Endothelial cell (in vitro differentiated cells): ENCODE results near the gene TJP1. TPM values are rescaled to one million over a fixed set of nuclear protein-coding genes. Genes with fewer than 3 reads are reported as not detected.
"Not testable (repeated sequence)": the region's sequence is repeated elsewhere in the genome, so short reads cannot be mapped to it uniquely, and the experiment has no call there.

Source experiments
- DNase-seq: peaks from one replicate; pipeline ENCODE4 v3.0.0; 2021; ENCODE audit warnings: low spot score
- H3K27ac Mint-ChIP-seq: one replicate; pipeline ENCODE4 v1.8.0; 2021; ENCODE audit warnings: mixed read lengths, inconsistent platforms; ENCODE audit not compliant: unreplicated experiment
- H3K27me3 Mint-ChIP-seq: one replicate; pipeline ENCODE4 v1.8.0; 2021; ENCODE audit warnings: mild to moderate bottlenecking, moderate library complexity, mixed read lengths, inconsistent platforms; ENCODE audit not compliant: unreplicated experiment
- H3K36me3 Mint-ChIP-seq: one replicate; pipeline ENCODE4 v1.8.0; 2021; ENCODE audit warnings: mild to moderate bottlenecking, low read depth, mixed read lengths, inconsistent platforms; ENCODE audit not compliant: unreplicated experiment
- H3K4me1 Mint-ChIP-seq: one replicate; pipeline ENCODE4 v1.8.0; 2021; ENCODE audit warnings: mild to moderate bottlenecking, mixed read lengths, inconsistent platforms; ENCODE audit not compliant: unreplicated experiment
- H3K4me3 Mint-ChIP-seq: one replicate; pipeline ENCODE4 v1.8.0; 2021; ENCODE audit warnings: mild to moderate bottlenecking, mixed read lengths, inconsistent platforms; ENCODE audit not compliant: unreplicated experiment
- H3K9me3 Mint-ChIP-seq: one replicate; pipeline ENCODE4 v1.8.0; 2021; ENCODE audit warnings: mixed read lengths, inconsistent platforms; ENCODE audit not compliant: unreplicated experiment
- CTCF ChIP-seq: fragments of 200-600 bp; sonication (generic); IDR thresholded peaks from one replicate; pipeline ENCODE4 v1.5.0; 2021; ENCODE audit warnings: antibody characterized with exemption; ENCODE audit not compliant: unreplicated experiment
- total RNA-seq: library from RNA; stranded (reverse); fragmentation: NEBNext Ultra II Directional; extraction: Animal tissue kit (Norgen Biotek cat#: 25700); gene quantifications from one replicate; pipeline ENCODE4 v1.2.1, GENCODE V29; 2021; ENCODE audit not compliant: unreplicated experiment

Gene TJP1
- total RNA-seq, 1 donor from 2014 or later: 473 TPM

- H3K36me3 Mint-ChIP-seq: peaks cover 48% of the 10 kb centered on the region
- DNase-seq: no peak
- no peak for TF ChIP-seq CTCF
- H3K27me3 Mint-ChIP-seq: peaks cover 5% of the 10 kb centered on the region
- H3K9me3 Mint-ChIP-seq: no peaks in the 10 kb centered on the region
- no peak overlapping the region for H3K27ac Mint-ChIP-seq
- peaks cover 4% of the 10 kb centered on the region for H3K4me1 Mint-ChIP-seq
- no peak overlapping the region for H3K4me3 Mint-ChIP-seq
Observed at GRCh38 chr15:29736744-29737020, 85.6 kb downstream of the TJP1 start.

GRCh38 chr15:29736012-29736743 is 86.1 kb downstream of the TJP1 start:
- Mint-ChIP-seq H3K36me3 (peaks cover 52% of the 10 kb centered on the region), H3K27me3 (peaks cover 5% of the 10 kb centered on the region), H3K9me3 (no peaks in the 10 kb centered on the region), H3K27ac (peak overlapping the region; percentile 14), H3K4me1 (peaks cover 4% of the 10 kb centered on the region), H3K4me3 (no peak overlapping the region)
- DNase-seq: no peak
- TF ChIP-seq CTCF: no peak

- Mint-ChIP-seq H3K27ac (no peak overlapping the region), H3K27me3 (peaks cover 3% of the 10 kb centered on the region)
Observed at GRCh38 chr15:29734917-29735572, 87.2 kb downstream of the TJP1 start.

GRCh38 chr15:29731865-29732264 is 90.4 kb downstream of the TJP1 start:
- no peaks in the 10 kb centered on the region for H3K9me3 Mint-ChIP-seq
- DNase-seq: no peak
- H3K4me1 Mint-ChIP-seq: peaks cover 4% of the 10 kb centered on the region
- no peak overlapping the region for H3K27ac Mint-ChIP-seq
- no peak for TF ChIP-seq CTCF
- peaks cover 59% of the 10 kb centered on the region for H3K36me3 Mint-ChIP-seq
- no peak overlapping the region for H3K4me3 Mint-ChIP-seq
- peaks cover 3% of the 10 kb centered on the region for H3K27me3 Mint-ChIP-seq

More at GRCh38 chr15:29734917-29735572, 87.2 kb downstream of the TJP1 start:
- Mint-ChIP-seq H3K4me1 (peaks cover 4% of the 10 kb centered on the region), H3K4me3 (no peak overlapping the region), H3K36me3 (peaks cover 50% of the 10 kb centered on the region), H3K9me3 (no peaks in the 10 kb centered on the region)
- no peak for TF ChIP-seq CTCF
- no peak for DNase-seq

- not testable (repeated sequence) for H3K27ac Mint-ChIP-seq, H3K9me3 Mint-ChIP-seq, H3K4me1 Mint-ChIP-seq, H3K4me3 Mint-ChIP-seq, DNase-seq, H3K27me3 Mint-ChIP-seq
- H3K36me3 Mint-ChIP-seq: peaks cover 60% of the 10 kb centered on the region
Observed at GRCh38 chr15:29730471-29730870, 91.8 kb downstream of the TJP1 start.
